HG03103 (cell line): ENCODE measurements around the gene ZCRB1.
"Not testable (repeated sequence)": the region's sequence is repeated elsewhere in the genome, so short reads cannot be mapped to it uniquely, and the experiment has no call there.

Experiments used
- ATAC-seq: cut with Tn5 transposase; IDR thresholded peaks from one replicate; pipeline ENCODE4 v1.9.1; 2021; ENCODE audit warnings: low read depth; ENCODE audit not compliant: unreplicated experiment

Gene ZCRB1, protein sequence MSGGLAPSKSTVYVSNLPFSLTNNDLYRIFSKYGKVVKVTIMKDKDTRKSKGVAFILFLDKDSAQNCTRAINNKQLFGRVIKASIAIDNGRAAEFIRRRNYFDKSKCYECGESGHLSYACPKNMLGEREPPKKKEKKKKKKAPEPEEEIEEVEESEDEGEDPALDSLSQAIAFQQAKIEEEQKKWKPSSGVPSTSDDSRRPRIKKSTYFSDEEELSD

DNA sequence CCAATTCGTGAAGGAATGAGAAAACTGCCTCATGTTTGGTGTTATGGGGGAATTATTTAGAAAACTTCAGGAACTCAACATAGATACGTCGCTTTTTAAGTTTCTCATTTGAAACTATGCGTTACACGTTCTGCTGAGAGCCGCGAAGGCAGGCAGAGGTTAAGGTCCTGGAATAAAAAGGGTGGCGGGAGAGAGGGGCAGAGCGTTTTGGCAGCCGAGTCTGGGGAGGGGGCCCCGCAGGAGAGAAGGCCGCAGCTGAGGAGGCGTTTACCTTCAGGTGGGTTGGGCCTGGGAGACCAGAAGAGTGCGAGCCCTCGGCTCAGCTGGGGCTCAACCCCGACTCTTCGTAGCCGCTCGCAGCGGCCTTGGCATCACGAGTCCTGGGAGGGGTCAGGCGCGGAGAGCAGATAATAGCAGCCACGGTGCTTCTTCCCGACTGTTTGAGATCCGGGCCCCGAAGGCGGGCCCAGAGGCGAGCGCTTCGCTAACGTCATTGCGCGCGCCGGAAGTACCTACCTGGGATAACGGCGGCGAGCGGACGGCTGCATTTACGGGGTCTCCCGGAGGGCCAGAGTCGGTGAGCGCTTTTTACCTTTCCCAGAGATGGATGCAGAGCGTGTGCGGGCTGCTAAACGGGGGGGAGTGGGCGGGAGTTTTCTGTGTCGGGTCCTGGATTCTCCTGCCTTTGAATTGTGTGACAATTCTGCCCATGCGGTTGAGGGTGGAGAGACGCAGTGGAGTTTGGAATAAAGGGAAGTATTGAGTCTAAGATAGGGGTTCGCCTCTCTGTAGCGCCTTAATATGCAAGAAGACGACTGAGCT, at the start of gene ZCRB1, which contains the start of gene PPHLN1:
ZCRB1 (minus strand) TSS at position 442 of the 822 bp plus-strand sequence. CDS start 1,992 bp downstream, outside the sequence.
PPHLN1 (plus strand) TSS at position 515 of the 822 bp plus-strand sequence. CDS start 9,736 bp downstream, outside the sequence.
- ATAC-seq: peak; percentile 93

DNA sequence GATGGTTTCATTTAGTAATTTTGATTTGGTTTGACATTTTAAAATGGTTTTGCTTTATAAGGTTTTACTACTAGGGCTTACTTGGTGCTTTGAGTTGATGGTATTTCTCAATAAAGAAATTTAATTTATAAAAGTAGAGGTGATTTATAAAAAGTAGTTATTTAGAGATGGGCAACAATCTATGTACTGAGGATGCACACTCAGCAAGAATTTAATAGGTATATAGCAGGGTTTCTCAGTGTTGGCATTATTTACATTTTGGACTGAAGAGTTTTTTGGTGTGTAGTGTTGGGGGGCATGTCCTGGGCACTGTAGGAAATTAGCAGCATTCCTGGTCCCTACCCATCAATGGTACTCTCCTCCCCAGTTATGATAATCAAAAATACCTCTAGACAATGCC, 47.8 kb upstream of the ZCRB1 start:
- ATAC-seq: no peak

DNA sequence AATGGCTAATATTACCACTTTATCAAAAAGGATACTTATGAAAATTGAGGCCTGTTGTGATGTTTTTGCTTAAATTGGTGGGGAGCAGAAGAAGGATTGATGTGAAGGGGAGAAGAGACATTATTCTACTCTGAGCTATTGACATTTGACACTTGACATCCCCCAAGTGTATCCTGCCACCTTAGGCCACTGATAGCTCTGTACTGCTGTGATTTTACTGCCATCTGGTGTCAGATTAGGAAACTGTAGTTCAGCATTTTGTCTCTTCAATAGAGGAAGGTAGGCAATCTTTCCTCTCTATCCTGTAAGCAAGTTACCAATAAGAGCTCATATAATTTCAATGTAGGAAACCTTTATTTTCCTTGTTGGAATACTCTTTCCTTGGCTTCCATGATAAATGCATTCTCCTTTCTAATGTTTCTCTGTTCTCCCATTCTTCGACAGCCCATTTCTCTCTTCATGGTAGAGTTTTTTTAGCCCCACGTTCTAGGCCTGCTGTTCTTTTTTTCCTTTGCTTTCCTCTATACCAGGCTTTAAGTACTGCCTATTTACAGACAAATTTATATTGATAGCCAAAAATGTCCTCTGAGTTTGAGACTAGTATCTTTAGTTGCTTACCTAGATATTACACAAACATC, 46.4 kb upstream of the ZCRB1 start:
- peak; percentile 77 for ATAC-seq

DNA sequence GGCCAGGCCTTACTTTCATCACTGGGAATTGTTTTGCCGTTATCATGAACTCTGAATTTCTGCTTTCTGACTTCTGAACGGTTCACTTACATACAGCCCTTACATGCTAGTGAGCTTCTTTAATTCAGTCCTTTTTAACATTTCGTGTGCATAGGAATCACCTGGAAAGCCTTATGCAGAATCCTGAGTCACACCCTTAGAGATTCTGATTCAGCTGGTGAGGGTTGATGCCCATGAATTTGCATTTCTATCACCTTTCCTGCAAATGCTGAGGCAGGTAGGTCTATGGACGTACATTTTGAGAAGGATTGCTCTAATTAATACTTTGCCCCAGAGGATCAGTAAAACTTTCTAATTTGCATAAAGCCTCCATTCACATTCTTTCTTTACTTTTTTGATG, 44.1 kb upstream of the ZCRB1 start:
- ATAC-seq: no peak

DNA sequence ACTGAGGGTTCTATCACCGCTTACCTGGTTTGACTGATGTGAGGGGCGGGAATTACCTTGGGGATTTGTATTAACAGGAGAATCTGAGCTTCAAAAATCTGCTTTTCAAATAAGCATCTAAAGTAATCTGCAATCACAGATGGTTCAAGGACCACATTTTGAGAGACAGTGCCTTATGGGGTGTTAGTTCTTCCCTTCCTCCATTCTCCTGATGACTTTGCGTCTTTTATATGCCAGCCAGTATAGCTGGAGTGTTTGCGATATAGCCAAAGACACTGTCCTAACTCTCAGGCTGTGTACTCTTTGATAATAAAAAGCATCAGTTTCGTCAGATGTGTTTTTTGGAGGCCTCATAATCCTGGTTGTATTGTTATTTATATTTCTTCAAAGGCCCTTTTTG, 39.6 kb upstream of the ZCRB1 start:
- no peak for ATAC-seq

DNA sequence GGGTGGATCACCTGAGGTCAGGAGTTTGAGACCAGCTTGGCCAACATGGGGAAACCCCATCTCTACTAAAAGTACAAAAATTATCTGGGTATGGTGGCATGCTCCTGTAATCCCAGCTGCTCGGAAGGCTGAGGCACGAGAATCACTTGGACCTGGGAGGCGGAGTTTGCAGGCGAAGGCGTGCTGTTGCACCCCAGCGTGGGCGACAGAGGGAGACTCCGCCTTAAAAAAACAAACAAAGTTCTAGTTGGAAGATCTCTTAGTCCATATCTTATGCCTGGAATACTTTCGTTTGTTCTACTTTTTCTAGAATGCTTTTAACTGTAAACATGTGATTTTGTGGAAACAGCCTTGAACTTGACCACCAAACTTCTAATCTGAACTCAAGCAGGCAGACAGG, 38.8 kb upstream of the ZCRB1 start:
- no peak for ATAC-seq

DNA sequence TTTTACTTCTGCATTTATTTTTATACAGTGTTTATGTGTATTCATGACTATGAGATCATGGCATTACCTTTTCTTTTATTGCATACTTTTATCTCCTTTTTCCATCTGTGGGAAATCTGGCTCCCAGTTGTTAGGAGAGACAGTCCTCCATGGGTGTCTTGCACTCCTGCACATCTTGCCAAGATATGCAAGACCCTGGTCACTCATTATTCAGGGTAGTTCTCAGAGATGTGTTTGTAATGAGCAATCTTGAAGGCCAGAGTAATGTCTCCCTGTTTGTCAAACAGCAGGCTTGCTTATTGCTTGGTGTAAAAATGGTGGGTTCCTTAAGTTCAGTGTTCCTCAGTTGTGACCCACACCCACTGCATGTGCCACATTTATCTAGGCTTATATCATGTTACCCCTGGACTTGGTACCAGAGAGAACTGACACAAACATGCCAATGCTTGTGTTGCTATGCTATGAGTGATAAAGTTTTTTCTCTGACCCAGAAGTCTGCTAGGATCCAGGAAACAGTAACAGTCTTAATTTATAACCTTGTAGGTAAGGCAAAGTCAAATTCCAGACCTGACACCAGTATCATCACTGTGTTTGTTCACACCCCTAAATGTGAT, 36.9 kb upstream of the ZCRB1 start:
- no peak for ATAC-seq

DNA sequence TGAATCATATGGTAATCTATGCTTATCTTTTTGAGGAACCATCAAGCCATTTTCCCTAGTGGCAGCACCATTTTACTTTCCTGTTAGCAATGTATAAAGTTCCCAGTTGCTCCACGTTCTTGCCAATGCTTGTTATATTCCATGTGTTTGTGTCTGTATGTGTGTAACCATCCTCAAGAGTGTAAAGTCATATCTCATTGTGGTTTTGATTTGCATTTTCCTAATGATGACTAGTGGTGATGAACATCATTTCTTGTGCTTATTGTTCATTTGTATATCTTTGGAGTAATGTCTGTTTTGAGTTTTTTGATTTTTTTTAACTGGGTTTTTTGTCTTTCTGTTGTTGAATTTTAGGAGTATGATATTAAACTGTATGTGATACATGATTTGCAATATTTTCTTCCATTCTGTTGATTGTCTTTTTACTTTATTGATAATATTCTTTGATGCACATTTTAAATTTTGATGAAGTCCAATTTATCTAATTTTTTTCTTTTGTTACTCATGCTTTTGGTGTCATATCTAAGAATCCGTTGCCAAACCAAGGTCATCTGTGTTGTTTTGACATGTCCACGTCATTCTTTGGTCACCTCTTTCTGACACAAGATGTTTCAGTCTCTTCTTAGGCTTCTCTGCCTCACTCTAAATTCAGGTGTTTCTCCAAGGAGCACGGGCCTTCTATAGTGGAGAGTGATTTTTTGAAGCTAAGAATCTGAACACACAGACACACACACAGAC, 36.2 kb upstream of the ZCRB1 start:
- ATAC-seq: no peak

DNA sequence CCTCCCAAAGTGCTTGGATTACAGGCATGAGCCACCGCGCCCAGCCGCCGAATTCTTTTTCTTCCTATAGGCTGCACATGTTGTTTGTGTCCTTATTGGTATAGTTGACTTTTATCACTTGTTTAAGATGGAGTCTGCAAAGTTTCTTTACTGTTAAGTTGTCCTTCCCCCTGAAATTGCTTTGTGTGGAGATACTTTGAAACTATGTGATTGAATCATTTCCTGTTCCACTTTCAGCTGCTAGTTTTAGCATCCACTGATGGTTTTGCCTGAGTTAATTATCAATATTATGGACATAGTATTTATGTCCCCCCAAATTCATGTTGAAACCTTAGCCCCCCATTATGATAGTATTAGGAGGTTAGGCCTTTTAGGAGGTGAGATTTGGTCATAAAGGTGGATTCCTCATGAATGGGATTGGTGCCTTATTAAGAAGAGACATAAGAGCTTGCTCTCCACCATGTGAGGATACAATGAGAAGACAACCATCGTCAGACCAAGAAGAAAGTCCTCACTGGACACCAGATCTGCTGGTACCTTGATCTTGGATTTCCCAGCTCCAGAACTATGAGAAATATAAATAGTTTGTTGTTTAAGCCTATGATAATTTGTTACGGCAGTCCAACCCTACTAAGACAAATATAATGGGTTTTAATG, 35.0 kb upstream of the ZCRB1 start:
- peak; percentile 58 for ATAC-seq

DNA sequence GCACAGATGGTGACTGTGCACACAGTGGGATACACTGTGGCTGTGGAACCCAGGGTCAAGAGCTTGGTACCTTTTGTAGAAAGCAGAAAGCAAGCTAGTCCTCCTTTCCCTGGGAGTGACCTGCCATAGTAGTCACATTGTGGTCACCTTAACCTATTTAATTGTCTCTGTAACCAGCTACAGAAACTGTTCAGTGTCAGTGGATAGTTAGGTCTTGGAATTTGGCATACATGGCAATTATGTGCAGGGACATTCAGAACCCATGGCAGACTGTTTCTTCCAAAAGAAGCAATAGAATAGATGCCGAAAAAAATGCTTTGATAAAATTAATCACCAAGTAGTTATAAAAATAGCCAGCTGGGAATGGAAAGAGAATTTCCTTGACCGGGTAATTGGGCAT, 30.4 kb upstream of the ZCRB1 start:
- no peak for ATAC-seq

DNA sequence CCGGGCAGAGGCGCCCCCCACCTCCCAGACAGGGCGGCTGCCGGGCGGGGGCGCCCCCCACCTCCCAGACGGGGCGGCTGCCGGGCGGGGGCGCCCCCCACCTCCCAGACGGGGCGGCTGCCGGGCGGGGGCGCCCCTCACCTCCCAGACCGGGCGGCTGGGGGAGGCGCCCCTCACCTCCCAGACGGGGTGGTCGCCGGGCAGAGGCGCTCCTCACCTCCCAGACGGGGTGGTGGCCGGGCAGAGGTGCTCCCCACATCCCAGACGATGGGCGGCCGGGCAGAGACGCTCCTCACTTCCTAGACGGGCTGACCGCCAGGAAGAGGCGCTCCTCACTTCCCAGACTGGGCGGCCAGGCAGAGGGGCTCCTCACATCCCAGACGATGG, 24.1 kb upstream of the ZCRB1 start:
- not testable (repeated sequence) for ATAC-seq

DNA sequence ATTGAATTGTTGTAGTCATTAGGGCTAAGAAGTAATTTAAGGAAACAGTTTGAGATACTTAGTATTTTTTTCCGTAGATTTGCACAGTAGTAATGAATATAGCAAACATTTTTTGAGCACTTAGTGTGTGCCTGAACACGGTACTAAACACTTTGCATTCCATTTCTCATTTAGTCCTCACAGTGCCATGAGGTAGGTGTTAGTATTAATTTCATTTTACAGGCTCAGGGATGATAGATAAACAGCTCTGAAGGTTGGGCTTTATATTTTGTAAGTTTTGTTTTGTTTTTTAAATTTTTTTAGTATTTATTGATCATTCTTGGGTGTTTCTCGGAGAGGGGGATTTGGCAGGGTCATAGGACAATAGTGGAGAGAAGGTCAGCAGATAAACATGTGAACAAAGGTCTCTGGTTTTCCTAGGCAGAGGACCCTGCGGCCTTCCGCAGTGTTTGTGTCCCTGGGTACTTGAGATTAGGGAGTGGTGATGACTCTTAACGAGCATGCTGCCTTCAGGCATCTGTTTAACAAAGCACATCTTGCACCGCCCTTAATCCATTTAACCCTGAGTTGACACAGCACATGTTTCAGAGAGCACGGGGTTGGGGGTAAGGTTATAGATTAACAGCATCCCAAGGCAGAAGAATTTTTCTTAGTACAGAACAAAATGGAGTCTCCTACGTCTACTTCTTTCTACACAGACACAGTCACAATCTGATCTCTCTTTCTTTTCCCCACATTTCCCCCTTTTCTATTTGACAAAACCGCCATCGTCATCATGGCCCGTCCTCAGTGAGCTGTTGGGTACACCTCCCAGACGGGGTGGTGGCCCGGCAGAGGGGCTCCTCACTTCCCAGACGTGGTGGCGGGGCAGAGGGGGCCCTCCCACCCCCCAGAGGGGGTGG, 23.5 kb upstream of the ZCRB1 start:
- not testable (repeated sequence) for ATAC-seq

DNA sequence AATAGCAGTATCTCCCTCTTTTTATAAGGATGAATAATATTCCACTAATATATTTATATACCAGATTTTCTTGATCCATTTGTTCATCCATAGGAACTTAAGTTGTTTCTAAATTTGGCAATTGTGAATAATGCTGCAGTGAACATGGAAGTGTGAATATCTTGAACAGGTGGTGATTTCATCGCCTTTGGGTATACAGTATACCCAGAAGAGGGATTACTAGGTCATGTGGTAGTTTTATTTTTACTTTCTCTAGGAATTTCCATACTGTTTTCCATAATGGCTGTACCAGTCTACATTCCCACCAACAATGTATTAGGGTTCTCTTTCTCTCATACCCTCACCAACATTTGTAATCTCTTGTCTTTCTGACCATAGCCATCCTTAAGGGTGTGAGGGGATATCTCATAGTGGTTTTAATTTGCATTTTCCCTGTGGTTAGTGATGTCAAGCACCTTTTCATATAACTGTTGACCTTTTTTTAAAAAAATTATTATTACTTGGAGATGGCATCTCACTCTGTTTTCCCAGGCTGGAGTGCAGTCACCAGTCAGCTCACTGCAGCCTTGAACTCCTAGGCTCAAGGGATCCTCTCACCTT, 20.6 kb upstream of the ZCRB1 start:
- no peak for ATAC-seq

DNA sequence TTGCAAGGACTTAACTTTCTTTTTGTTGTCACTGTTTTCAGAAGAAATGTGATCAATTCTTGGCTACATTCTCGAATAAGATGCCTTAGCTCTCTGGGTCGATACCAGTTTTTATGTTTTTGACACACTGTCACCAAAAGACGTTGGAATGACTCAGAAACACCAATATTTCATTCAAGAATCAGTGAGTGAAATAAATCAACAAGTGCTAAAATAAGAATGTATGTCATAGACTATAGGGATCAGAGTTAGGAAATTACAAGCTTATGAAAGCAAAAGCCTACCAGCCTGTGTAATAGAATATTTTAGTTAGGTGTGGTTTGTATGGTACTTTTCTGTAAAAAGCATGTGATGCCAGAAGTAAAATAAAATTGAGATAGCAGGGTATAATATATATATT, 17.8 kb upstream of the ZCRB1 start:
- ATAC-seq: no peak

DNA sequence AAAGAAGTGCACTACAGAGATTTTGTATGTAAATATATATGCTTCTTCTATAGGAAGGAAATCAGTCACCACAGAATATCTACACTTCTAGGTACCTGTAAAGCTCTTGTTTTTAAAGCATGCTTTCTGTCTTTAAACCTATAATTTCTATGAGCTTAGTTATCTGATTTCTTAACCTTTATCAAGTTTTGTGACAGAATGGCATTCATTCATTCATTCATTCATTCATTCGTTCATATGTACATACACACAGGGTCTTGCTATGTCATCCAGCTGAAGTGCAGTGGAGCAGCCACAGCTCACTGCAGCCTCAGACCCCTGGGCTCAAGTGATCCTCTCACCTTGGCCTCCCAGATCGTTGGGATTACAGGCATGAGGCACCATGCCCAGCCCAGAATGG, 16.1 kb upstream of the ZCRB1 start:
- ATAC-seq: no peak

DNA sequence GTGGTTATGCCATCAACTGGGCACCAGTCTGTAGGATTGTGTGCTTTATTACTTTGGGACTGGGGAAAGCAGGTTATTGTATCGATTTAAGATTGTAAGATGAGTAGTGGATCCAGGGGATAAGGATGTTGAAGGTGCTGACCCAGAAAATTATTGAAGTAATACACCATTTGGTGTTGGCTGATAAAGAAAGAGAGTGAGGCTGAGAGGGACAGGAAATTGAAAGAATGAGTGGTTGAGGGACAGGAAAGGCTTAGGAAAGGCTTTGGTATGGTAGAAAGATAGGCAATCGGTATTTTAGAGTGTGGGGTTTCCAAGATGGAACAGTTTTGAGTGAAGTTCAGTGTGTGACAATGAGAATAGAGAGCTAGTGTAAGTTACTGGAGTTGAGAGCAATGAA, 12.4 kb upstream of the ZCRB1 start:
- ATAC-seq: no peak

DNA sequence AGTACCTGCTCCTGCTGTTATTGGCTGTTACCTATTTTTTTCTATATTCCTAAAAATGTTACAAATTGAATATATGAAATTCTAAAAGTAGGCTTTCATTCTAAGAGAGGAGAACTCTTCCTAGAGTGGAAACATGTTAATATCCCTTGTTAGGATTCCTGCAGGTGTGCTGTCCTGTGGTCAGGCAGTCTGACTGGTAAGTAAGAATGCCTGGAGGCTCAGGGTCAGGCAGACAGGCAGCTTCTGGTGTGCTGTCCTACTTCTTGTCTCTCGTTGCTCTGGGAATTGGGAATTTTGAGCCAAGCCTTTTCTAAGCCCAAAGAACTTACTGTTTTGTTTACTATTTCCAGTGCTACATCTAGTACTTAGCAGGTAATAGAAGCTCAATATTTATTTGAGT, 10.4 kb upstream of the ZCRB1 start:
- ATAC-seq: no peak
